ENCODE measurements around the gene CCDC127. TPM values are rescaled to one million over a fixed set of nuclear protein-coding genes. Genes with fewer than 3 reads are reported as not detected.

Gene CCDC127
- total RNA-seq, 4 donors from 2014 or later, result 4.5 to 7.2 (median 5.8) TPM

DNA sequence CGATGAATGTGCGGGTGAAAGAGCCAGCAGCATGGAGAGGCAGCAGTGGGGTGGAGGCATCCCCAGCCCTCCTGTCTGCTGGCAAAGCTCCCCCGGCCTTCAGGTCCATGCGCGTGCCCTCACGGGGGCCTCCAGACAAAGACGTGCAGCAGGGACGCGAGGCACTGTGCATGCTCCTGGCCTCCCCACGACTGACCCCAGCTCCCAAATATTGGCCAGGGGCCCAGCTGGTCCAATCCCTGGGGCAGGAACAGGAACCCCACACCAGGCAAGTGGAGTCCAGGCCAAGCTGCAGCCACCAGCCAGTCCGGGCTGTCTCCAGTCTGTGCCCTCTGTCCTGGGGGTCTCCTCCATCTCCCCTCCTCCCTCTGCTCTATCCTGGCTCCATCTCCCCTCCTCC is 60.2 kb downstream of the CCDC127 start:
- H3K27me3 ChIP-seq, result no peaks in the 10 kb centered on the region
- no peaks in the 10 kb centered on the region for H3K9me3 ChIP-seq
- H3K4me3 ChIP-seq, result no peak overlapping the region
- DNase-seq (ENCODE audit: low spot score in 2 of 2), result no peak
- WGBS, 2 donors, result 75 to 76% methylated on average over 9 to 11 of the region's 11 CpGs
- H3K27ac ChIP-seq, result no peak overlapping the region
- peaks cover 0 to 9% (median 0%) of the 10 kb centered on the region in 4 donors for H3K4me1 ChIP-seq
- TF ChIP-seq, protein P1, sequence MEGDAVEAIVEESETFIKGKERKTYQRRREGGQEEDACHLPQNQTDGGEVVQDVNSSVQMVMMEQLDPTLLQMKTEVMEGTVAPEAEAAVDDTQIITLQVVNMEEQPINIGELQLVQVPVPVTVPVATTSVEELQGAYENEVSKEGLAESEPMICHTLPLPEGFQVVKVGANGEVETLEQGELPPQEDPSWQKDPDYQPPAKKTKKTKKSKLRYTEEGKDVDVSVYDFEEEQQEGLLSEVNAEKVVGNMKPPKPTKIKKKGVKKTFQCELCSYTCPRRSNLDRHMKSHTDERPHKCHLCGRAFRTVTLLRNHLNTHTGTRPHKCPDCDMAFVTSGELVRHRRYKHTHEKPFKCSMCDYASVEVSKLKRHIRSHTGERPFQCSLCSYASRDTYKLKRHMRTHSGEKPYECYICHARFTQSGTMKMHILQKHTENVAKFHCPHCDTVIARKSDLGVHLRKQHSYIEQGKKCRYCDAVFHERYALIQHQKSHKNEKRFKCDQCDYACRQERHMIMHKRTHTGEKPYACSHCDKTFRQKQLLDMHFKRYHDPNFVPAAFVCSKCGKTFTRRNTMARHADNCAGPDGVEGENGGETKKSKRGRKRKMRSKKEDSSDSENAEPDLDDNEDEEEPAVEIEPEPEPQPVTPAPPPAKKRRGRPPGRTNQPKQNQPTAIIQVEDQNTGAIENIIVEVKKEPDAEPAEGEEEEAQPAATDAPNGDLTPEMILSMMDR (IDR thresholded peaks at IDR 0.05), result no peak
- TF ChIP-seq POLR2A (IDR thresholded peaks at IDR 0.05), result no peak
- no peak for TF ChIP-seq EP300 (IDR thresholded peaks at IDR 0.05)
- H3K36me3 ChIP-seq, result no peaks in the 10 kb centered on the region

DNA sequence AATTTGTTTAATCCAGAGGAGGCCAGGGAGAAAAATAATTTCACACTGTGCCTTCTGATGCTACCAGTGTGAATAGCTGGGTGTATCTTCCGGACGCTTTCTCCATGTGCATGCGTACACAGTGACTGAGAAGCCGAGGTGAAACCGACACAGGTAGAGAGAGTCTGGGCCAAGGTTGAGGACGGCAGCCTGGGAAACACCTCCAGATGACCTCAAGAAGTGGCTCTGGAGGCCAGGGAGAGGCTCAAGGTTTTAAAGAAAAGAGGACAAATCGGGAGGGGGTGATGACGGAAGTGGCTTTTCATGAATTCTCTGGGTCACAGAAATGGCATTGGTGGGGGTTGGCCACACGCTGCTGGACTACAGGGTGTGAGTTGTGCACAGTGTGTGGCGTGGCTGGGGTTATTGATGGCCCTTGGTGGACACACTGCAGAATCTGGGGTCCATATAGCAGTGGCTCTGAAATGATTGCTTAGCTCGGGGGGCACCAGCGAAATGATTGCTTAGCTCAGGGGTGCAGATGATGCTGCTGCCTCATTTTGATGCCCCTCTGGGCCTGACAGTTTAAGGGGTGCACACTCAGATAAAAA is 60.7 kb downstream of the CCDC127 start:
- TF ChIP-seq, protein P1 (IDR thresholded peaks at IDR 0.05), result no peak
- TF ChIP-seq EP300 (IDR thresholded peaks at IDR 0.05), result no peak
- no peak for TF ChIP-seq POLR2A (IDR thresholded peaks at IDR 0.05)
- no peak for DNase-seq (ENCODE audit: low spot score in 2 of 2)
- H3K27ac ChIP-seq, result no peak overlapping the region
- H3K36me3 ChIP-seq, result no peaks in the 10 kb centered on the region
- no peak overlapping the region for H3K4me3 ChIP-seq
- H3K9me3 ChIP-seq, result no peaks in the 10 kb centered on the region
- peaks cover 0 to 9% (median 0%) of the 10 kb centered on the region in 4 donors for H3K4me1 ChIP-seq
- WGBS, 2 donors, result 85% methylated on average over 12 of the region's 12 CpGs
- no peaks in the 10 kb centered on the region for H3K27me3 ChIP-seq

DNA sequence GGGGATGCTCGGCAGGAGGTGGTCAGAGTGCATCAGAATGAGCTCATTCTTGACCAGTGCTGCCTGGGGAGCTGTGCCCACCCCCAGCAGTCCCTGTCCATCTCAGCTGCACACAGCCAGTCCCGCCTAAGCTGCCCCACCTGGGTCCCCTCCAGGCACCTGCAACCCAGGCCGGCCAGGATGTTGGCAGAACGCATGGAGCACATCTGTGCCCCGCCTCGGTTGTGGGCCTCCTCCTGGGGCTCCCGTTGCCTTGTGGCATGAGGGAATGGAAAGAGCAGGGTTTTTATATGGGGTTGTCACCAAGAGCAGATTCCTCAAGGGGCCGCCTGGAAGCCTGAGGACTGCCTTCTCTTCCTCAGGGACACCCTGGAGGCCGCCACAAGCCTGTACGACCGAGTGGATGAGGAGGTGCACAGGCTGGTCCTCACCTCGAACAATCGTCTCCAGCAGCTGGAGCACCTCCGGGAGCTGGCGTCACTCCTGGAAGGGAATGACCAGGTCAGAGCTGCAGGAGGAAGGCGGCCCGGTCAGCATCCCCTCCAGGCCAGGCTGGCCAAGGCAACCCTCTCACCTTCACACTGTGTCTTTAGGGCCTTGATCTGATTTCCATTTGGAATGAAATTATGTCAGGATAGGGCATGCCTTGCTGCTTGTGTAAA is 61.4 kb downstream of the CCDC127 start:
- H3K27ac ChIP-seq, result no peak overlapping the region
- peaks cover 0 to 9% (median 0%) of the 10 kb centered on the region in 4 donors for H3K4me1 ChIP-seq
- H3K4me3 ChIP-seq, result no peak overlapping the region
- no peaks in the 10 kb centered on the region for H3K27me3 ChIP-seq
- TF ChIP-seq POLR2A (IDR thresholded peaks at IDR 0.05), result no peak
- TF ChIP-seq, protein P1 (IDR thresholded peaks at IDR 0.05), result no peak
- TF ChIP-seq EP300 (IDR thresholded peaks at IDR 0.05), result no peak
- 81 to 84% methylated on average over 10 to 17 of the region's 17 CpGs for WGBS, 2 donors
- H3K9me3 ChIP-seq, result no peaks in the 10 kb centered on the region
- no peak for DNase-seq (ENCODE audit: low spot score in 2 of 2)
- no peaks in the 10 kb centered on the region for H3K36me3 ChIP-seq

DNA sequence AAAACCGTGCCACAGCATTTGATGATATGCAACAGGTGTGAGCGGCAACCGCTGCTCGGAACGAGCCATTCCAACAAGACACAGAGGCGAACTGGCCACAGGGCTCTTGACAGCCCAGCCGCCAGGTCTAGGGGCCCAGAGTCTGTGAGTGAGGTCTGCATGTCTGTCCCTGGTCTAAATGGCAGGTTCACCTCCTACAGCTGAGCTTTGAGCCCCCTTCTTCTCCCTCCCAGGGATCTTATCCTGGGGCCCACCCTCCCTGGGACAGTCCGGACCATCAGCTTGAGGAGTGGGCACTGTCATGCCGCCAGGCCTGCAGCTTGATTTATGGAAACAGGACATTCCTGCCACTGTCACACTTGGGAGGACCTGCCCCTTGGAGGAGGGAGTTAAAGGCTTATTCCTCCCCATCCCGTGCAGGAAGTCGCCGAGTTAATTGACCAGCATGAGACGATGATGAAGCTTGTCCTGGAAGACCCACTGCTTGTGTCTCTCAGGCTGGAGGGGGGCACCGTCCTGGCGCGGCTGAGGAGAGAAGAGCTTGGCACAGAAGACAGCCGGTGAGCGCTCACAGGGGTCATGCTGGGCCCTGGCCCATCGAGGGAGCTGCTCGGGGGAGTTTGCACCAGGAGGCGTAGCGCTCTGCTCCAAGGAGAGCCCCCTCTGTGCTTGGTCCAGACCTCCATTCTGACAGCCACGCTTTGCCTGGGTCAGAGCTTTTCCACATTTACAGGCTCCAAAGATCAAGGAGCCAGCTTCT is 62.1 kb downstream of the CCDC127 start:
- no peaks in the 10 kb centered on the region for H3K9me3 ChIP-seq
- H3K4me3 ChIP-seq, result no peak overlapping the region
- H3K27me3 ChIP-seq, result no peaks in the 10 kb centered on the region
- peaks cover 0 to 9% (median 0%) of the 10 kb centered on the region in 4 donors for H3K4me1 ChIP-seq
- TF ChIP-seq POLR2A (IDR thresholded peaks at IDR 0.05) (no peak), EP300 (IDR thresholded peaks at IDR 0.05) (no peak)
- TF ChIP-seq, protein P1 (IDR thresholded peaks at IDR 0.05), result no peak
- H3K27ac ChIP-seq, result no peak overlapping the region
- no peak for DNase-seq (ENCODE audit: low spot score in 2 of 2)
- no peaks in the 10 kb centered on the region for H3K36me3 ChIP-seq
- WGBS, 2 donors, result 86 to 87% methylated on average over 23 of the region's 23 CpGs

DNA sequence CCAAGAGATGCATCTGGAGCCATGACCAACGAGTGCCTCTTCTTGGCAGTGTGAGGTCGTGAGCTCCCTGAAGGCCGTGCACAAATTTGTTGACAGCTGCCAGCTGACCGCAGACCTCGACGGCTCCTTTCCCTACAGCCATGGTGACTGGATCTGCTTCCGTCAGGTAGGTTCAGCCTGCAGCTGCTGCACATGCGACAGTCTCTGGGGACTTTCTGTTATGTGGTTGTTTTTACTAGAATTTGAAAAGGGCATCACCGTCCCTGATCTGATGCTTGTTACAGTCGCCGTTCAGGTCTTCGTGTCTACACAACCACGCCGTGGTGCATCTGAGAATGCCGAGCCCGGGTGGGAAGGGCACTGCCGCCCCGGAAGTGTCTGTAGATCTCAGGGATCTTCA is 63.1 kb downstream of the CCDC127 start:
- Histone ChIP-seq H3K27ac (no peak overlapping the region), H3K4me3 (no peak overlapping the region), H3K9me3 (no peaks in the 10 kb centered on the region), H3K4me1 (peaks cover 0 to 5% (median 0%) of the 10 kb centered on the region in 4 donors), H3K36me3 (no peaks in the 10 kb centered on the region), H3K27me3 (no peaks in the 10 kb centered on the region)
- 89 to 90% methylated on average over 18 of the region's 18 CpGs for WGBS, 2 donors
- no peak for TF ChIP-seq POLR2A (IDR thresholded peaks at IDR 0.05)
- no peak for TF ChIP-seq EP300 (IDR thresholded peaks at IDR 0.05)
- TF ChIP-seq, protein P1 (IDR thresholded peaks at IDR 0.05), result no peak
- no peak for DNase-seq (ENCODE audit: low spot score in 2 of 2)
